ENCODE results near the gene EPHA10.
"Not testable (repeated sequence)": the region's sequence is repeated elsewhere in the genome, so short reads cannot be mapped to it uniquely, and the experiment has no call there.

The EPHA10 gene

DNA sequence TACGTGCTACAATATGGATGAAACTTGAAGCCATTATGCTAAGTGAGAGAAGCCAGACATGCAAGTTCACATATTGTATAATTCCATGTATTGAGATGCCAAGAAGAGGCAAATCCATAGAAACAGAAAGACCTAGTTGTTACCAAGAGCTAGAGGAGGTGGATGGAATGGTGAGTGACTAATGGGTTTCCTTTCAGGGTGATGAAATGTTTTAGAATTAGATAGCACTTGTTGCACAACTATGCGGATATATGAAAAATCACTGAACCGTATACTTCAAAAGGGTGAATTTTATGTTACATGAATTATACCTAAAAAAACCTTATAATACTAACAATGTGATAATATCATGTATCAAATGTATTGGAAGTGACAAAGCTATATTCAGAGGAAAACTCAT is 18.1 kb downstream of the EPHA10 start:
- TF ChIP-seq, protein P1, sequence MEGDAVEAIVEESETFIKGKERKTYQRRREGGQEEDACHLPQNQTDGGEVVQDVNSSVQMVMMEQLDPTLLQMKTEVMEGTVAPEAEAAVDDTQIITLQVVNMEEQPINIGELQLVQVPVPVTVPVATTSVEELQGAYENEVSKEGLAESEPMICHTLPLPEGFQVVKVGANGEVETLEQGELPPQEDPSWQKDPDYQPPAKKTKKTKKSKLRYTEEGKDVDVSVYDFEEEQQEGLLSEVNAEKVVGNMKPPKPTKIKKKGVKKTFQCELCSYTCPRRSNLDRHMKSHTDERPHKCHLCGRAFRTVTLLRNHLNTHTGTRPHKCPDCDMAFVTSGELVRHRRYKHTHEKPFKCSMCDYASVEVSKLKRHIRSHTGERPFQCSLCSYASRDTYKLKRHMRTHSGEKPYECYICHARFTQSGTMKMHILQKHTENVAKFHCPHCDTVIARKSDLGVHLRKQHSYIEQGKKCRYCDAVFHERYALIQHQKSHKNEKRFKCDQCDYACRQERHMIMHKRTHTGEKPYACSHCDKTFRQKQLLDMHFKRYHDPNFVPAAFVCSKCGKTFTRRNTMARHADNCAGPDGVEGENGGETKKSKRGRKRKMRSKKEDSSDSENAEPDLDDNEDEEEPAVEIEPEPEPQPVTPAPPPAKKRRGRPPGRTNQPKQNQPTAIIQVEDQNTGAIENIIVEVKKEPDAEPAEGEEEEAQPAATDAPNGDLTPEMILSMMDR (IDR thresholded peaks at IDR 0.05; ENCODE audit: unreplicated experiment in 3 of 3): no peak
- Mint-ChIP-seq H3K36me3 (ENCODE audit: low read depth) (no peaks in the 10 kb centered on the region), H3K27me3 (ENCODE audit: low read depth) (peaks cover 63% of the 10 kb centered on the region), H3K9me3 (peaks cover 10% of the 10 kb centered on the region), H3K4me3 (no peak overlapping the region), H3K4me1 (no peaks in the 10 kb centered on the region), H3K27ac (no peak overlapping the region)

DNA sequence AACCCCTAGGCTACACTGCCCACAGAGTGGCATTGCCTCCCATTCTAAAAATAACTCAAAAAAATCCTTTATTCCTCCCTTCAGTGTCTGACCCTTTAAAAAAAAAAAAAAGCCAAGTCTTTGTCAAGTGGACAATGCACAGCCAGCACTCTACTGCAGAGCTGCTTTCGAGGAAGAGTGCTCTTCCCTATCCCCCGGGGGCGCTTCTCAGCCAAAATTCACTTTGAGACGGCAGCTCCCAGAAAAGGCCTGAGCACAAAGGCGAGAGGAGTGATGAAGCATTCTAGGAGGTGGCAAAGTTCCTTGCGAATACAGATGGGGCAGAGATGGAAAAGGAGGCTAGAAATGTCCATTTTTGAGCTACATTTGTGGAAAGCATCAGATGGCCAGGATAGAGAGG is 23.3 kb downstream of the EPHA10 start:
- Mint-ChIP-seq H3K9me3 (peaks cover 8% of the 10 kb centered on the region), H3K27me3 (ENCODE audit: low read depth) (peaks cover 54% of the 10 kb centered on the region), H3K4me3 (no peak overlapping the region), H3K36me3 (ENCODE audit: low read depth) (no peaks in the 10 kb centered on the region), H3K4me1 (no peaks in the 10 kb centered on the region), H3K27ac (no peak overlapping the region)
- TF ChIP-seq, protein P1 (IDR thresholded peaks at IDR 0.05; ENCODE audit: unreplicated experiment in 3 of 3): no peak

DNA sequence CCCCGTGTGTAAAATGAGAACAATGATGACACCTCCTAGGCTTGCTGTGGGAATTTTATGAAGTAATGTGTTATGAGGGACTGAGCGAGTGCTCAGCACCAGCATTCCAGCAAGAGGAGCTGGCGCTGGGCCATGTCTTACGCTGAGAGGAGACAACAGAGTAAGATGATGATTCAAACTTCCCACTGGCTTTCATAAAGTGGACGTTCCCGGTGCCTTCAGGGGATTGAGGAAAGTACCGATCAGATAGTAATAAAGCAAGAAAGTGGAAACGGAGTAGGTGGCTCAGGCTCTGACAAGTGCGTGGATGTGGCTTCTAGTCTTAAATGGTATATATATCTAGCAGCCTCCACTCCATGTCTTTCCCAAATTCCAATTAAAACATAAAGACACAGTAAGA is 23.8 kb downstream of the EPHA10 start:
- H3K4me3 Mint-ChIP-seq: no peak overlapping the region
- H3K27ac Mint-ChIP-seq: no peak overlapping the region
- H3K27me3 Mint-ChIP-seq (ENCODE audit: low read depth): peaks cover 58% of the 10 kb centered on the region
- peaks cover 6% of the 10 kb centered on the region for H3K9me3 Mint-ChIP-seq
- no peaks in the 10 kb centered on the region for H3K36me3 Mint-ChIP-seq (ENCODE audit: low read depth)
- TF ChIP-seq, protein P1 (IDR thresholded peaks at IDR 0.05; ENCODE audit: unreplicated experiment in 3 of 3): no peak
- no peaks in the 10 kb centered on the region for H3K4me1 Mint-ChIP-seq

DNA sequence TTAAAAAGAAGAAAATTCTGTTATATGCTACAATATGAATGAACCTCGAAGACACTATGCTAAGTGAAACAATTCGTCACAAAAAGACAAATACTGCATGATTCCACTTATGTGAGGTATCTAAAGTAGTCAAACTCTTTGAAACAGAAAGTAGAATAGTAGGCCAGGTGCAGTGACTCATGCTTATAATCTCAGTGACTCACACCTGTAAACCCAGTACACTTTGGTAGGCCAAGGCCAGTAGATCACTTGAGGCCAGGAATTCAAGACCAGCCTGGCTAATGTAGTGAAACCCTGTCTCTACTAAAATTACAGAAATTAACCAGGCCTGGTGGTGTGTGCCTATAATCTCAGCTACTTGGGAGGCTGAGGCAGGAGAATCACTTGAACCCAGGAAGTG is 25.7 kb downstream of the EPHA10 start:
- TF ChIP-seq, protein P1 (IDR thresholded peaks at IDR 0.05; ENCODE audit: unreplicated experiment in 3 of 3): no peak
- Mint-ChIP-seq H3K27me3 (ENCODE audit: low read depth) (peaks cover 68% of the 10 kb centered on the region), H3K9me3 (peaks cover 6% of the 10 kb centered on the region), H3K4me1 (no peaks in the 10 kb centered on the region), H3K4me3 (no peak overlapping the region), H3K27ac (no peak overlapping the region), H3K36me3 (ENCODE audit: low read depth) (no peaks in the 10 kb centered on the region)

DNA sequence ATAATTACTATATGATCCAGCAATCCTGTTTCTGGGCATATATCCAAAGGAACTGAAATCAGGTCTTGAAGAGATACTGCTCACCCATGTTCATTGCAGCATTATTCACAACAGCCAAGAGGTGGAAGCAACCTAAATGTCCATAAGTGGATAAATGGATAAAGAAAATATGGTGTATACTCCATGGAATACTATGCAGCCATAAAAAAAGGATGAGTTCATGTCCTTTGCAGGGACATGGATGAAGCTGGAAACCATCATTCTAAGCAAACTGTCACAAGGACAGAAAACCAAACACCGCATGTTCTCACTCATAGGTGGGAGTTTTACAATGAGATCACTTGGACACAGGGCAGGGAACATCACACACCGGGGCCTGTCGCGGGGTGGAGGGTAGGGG is 26.3 kb downstream of the EPHA10 start:
- H3K27ac Mint-ChIP-seq; H3K36me3 Mint-ChIP-seq (ENCODE audit: low read depth); H3K4me1 Mint-ChIP-seq; H3K4me3 Mint-ChIP-seq; H3K9me3 Mint-ChIP-seq: not testable (repeated sequence)
- peaks cover 68% of the 10 kb centered on the region for H3K27me3 Mint-ChIP-seq (ENCODE audit: low read depth)

DNA sequence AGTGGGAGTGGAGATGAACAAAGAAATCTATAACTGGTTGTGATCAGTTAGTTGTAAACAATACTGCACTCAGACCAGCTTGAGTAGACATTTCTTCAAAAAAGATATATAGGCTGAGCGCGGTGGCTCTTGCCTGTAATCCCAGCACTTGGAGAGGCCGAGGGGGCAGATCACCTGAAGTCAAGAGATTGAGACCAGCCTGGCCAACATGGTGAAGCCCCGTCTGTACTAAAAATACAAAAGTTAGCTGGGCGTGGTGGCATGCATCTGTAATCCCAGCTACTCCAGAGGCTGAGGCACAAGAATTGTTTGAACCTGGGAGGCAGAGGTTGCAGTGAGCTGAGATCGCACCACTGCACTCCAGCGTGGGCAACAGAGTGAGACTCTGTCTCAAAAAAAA is 26.9 kb downstream of the EPHA10 start:
- H3K36me3 Mint-ChIP-seq (ENCODE audit: low read depth); H3K4me1 Mint-ChIP-seq; H3K27ac Mint-ChIP-seq; H3K9me3 Mint-ChIP-seq; H3K4me3 Mint-ChIP-seq: not testable (repeated sequence)
- peaks cover 70% of the 10 kb centered on the region for H3K27me3 Mint-ChIP-seq (ENCODE audit: low read depth)

DNA sequence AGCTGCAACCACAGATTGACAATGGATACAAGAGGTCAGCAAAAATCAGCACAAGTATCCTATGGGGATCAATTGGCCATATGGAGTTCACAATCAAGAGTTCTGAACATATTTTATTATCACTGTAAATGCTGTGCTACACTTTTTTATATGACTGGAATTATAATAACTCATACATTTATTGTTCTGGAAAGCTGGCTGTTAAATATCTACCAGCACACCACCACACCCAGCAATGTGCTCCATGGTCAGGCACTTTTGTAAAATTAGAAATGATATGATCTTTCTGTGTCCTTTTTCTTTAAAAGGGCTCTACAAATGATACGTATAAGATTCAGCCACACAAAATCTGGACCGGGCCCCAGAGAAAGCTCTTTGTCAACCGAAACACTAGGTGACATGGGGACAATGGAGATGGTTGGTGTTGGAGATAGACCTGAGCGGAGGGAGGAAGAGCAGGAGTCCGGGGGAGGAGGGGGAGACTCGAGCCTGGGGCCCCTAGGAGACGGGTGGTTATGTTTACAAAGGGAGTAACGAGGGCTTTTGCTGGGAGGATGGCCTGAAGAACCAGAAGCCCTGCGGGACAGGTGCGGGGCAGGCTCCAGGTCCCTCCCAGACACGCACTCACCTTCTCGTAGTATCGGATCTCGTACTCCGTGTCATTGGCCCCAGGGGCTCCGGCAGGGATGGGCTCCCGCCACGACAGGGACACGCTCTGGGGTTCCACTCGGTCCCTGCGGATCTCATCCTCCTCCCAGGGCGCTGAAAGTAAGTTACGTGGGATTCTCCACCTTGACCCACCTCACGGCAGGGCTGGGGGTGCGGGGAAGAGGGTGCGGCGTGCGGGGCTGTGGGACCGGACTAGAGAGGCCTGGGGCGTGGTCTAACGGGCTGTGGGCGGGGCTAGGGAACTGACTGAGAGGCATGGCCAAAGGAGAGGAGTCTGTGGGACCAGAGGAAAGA is 30.0 kb downstream of the EPHA10 start:
- Mint-ChIP-seq H3K9me3 (peaks cover 6% of the 10 kb centered on the region), H3K4me1 (no peaks in the 10 kb centered on the region), H3K36me3 (ENCODE audit: low read depth) (no peaks in the 10 kb centered on the region), H3K27me3 (ENCODE audit: low read depth) (peaks cover 65% of the 10 kb centered on the region), H3K27ac (no peak overlapping the region), H3K4me3 (no peak overlapping the region)
- TF ChIP-seq, protein P1 (IDR thresholded peaks at IDR 0.05; ENCODE audit: unreplicated experiment in 3 of 3): no peak
